ENCODE measurements around the gene MYO10. TPM values are rescaled to one million over a fixed set of nuclear protein-coding genes. Genes with fewer than 3 reads are reported as not detected.

MYO10 gene
- total and polyA plus RNA-seq, 2 donors (not counting 3 experiments of a cell fraction or from before 2014, with no cell fraction given) = 36.0 to 148 TPM

DNA sequence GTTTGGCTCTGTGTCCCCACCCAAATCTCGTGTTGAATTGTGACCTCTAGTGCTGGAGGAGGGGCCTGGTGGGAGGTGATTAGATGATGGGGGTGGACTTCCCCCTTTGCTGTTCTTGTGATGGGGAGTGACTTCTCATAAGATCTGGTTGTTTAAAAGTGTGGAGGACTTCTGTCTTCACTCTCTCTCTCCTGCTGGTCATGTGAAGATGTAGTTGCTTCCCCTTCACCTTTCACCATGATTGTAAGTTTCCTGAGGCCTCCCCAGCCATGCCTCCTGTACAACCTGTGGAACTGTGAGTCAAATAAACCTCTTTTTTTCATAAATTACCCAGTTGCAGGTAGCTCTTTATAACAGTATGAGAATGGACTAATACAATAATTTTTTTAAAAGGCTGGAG lies 10.6 kb upstream of the MYO10 start:
- H3K79me2 ChIP-seq (ENCODE audit: control insufficient read depth, insufficient read depth, low read length) = no peaks in the 10 kb centered on the region
- no peak overlapping the region for H3K4me2 ChIP-seq (ENCODE audit: insufficient read depth, low read length)
- intact Hi-C loops (cut with micrococcal nuclease) = no loop called here
- H3K9me1 ChIP-seq (replicated peaks; ENCODE audit: control insufficient read depth, extremely low read depth, insufficient read depth, low read length) = no peaks in the 10 kb centered on the region
- FAIRE-seq (no peak), DNase-seq (ENCODE audit: low read depth, low spot score) (no peak)
- no peak overlapping the region for H3K27ac ChIP-seq (ENCODE audit: insufficient read depth, low read depth, low read length)
- H3K27me3 ChIP-seq (ENCODE audit: control insufficient read depth in 2 of 2, insufficient read depth in 2 of 2, low read length in 2 of 2) = no peaks in the 10 kb centered on the region
- TF ChIP-seq MYC (IDR thresholded peaks at IDR 0.05; ENCODE audit: low read depth, low read length) (no peak), POLR2AphosphoS5 (IDR thresholded peaks at IDR 0.05; ENCODE audit: insufficient read depth, low read depth, low read length) (no peak), FOS (IDR thresholded peaks at IDR 0.05; ENCODE audit: borderline replicate concordance, insufficient read depth, low read length) (no peak)
- TF ChIP-seq, protein P1, sequence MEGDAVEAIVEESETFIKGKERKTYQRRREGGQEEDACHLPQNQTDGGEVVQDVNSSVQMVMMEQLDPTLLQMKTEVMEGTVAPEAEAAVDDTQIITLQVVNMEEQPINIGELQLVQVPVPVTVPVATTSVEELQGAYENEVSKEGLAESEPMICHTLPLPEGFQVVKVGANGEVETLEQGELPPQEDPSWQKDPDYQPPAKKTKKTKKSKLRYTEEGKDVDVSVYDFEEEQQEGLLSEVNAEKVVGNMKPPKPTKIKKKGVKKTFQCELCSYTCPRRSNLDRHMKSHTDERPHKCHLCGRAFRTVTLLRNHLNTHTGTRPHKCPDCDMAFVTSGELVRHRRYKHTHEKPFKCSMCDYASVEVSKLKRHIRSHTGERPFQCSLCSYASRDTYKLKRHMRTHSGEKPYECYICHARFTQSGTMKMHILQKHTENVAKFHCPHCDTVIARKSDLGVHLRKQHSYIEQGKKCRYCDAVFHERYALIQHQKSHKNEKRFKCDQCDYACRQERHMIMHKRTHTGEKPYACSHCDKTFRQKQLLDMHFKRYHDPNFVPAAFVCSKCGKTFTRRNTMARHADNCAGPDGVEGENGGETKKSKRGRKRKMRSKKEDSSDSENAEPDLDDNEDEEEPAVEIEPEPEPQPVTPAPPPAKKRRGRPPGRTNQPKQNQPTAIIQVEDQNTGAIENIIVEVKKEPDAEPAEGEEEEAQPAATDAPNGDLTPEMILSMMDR (IDR thresholded peaks at IDR 0.05; ENCODE audit: extremely low read depth in 1 of 2, insufficient read depth in 1 of 2, low read depth in 1 of 2, low read length in 2 of 2) = no peak
- H3K9ac ChIP-seq (replicated peaks; ENCODE audit: extremely low read depth, insufficient read depth, low read length) = no peak overlapping the region
- ChIA-PET POLR2A (no interaction called here), CTCF (interaction anchor here (2.1 kb wide), 1 partner anchor 243 kb away, joined by 6 read pairs; no protein-coding TSS in a partner anchor)
- H3K36me3 ChIP-seq (ENCODE audit: control insufficient read depth in 2 of 2, extremely low read depth in 1 of 2, insufficient read depth in 2 of 2, low read length in 2 of 2) = no peaks in the 10 kb centered on the region
- H2AFZ ChIP-seq (ENCODE audit: low read depth, low read length) = no peak overlapping the region
- H3K4me3 ChIP-seq (replicated peaks in 1 of 3; ENCODE audit: insufficient read depth in 1 of 3, low read depth in 1 of 3, low read length in 3 of 3) = no peak overlapping the region
- no peaks in the 10 kb centered on the region for H4K20me1 ChIP-seq (replicated peaks; ENCODE audit: control insufficient read depth, extremely low read depth, insufficient read depth, low read length)
- H3K9me3 ChIP-seq (replicated peaks; ENCODE audit: control insufficient read depth, insufficient read depth, low read length) = no peaks in the 10 kb centered on the region
- no peaks in the 10 kb centered on the region for H3K4me1 ChIP-seq (ENCODE audit: control insufficient read depth, extremely low read depth, insufficient read depth, low read length)
- no TSS peak for BruUV-seq (replicated peaks)
- dilution Hi-C loops (cut with MboI; ENCODE audit: extremely low pct_ligation_motif_present, low sequenced_read_pairs) = no loop called here

DNA sequence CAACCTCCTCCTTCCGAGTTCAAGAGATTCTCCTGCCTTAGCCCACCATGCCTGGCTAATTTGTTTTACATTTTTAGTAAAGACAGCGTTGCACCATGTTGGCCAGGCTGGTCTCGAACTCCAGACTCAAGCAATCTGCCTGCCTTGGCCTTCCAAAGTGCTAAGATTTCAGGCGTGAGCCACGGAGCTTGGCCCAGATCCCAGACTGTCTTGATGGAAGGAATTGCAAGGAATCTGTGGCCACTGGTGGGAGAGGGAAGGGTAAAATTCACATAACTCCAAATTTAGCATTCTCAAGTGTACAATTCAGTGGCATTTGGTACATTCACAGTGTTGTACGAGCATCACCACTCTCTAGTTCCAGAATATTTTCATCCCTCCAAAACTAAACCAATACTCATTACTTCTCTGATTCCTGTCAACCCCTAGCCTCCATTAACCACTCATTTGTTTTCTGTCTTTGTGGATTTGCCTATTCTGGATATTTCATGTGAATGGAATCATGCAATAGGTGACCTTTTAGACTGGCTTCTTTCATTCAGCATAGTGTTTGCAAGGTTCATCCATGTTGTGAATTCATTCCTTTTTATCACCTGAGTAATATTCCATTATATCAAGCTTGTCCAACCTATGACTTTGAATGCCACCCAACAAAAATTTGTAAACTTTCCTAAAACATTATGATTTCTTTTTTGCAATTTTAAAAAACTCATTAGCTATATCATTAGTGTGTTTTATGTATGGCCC lies 8.9 kb upstream of the MYO10 start:
- Histone ChIP-seq H3K27me3 (ENCODE audit: control insufficient read depth in 2 of 2, insufficient read depth in 2 of 2, low read length in 2 of 2) (no peaks in the 10 kb centered on the region), H3K4me2 (ENCODE audit: insufficient read depth, low read length) (no peak overlapping the region), H4K20me1 (replicated peaks; ENCODE audit: control insufficient read depth, extremely low read depth, insufficient read depth, low read length) (no peaks in the 10 kb centered on the region), H3K4me3 (replicated peaks in 1 of 3; ENCODE audit: insufficient read depth in 1 of 3, low read depth in 1 of 3, low read length in 3 of 3) (no peak overlapping the region), H2AFZ (ENCODE audit: low read depth, low read length) (no peak overlapping the region), H3K9me3 (replicated peaks; ENCODE audit: control insufficient read depth, insufficient read depth, low read length) (no peaks in the 10 kb centered on the region), H3K27ac (ENCODE audit: insufficient read depth, low read depth, low read length) (no peak overlapping the region), H3K9ac (replicated peaks; ENCODE audit: extremely low read depth, insufficient read depth, low read length) (no peak overlapping the region), H3K36me3 (ENCODE audit: control insufficient read depth in 2 of 2, extremely low read depth in 1 of 2, insufficient read depth in 2 of 2, low read length in 2 of 2) (no peaks in the 10 kb centered on the region), H3K79me2 (ENCODE audit: control insufficient read depth, insufficient read depth, low read length) (no peaks in the 10 kb centered on the region), H3K9me1 (replicated peaks; ENCODE audit: control insufficient read depth, extremely low read depth, insufficient read depth, low read length) (no peaks in the 10 kb centered on the region), H3K4me1 (ENCODE audit: control insufficient read depth, extremely low read depth, insufficient read depth, low read length) (no peaks in the 10 kb centered on the region)
- TF ChIP-seq, protein P1 (IDR thresholded peaks at IDR 0.05; ENCODE audit: extremely low read depth in 1 of 2, insufficient read depth in 1 of 2, low read depth in 1 of 2, low read length in 2 of 2) = no peak
- TF ChIP-seq POLR2AphosphoS5 (IDR thresholded peaks at IDR 0.05; ENCODE audit: insufficient read depth, low read depth, low read length) = no peak
- TF ChIP-seq GATA2 (IDR thresholded peaks at IDR 0.05; ENCODE audit: insufficient read depth, insufficient read length, low read depth, low read length) = no peak
- no peak for TF ChIP-seq POLR2A (IDR thresholded peaks at IDR 0.05; ENCODE audit: low read depth, low read length)
- no peak for TF ChIP-seq MYC (IDR thresholded peaks at IDR 0.05; ENCODE audit: low read depth, low read length)
- TF ChIP-seq EZH2 (IDR thresholded peaks at IDR 0.05; ENCODE audit: borderline replicate concordance, low read depth, low read length, severe bottlenecking) = no peak
- no peak for TF ChIP-seq FOS (IDR thresholded peaks at IDR 0.05; ENCODE audit: borderline replicate concordance, insufficient read depth, low read length)
- no peak for TF ChIP-seq JUN (IDR thresholded peaks at IDR 0.05; ENCODE audit: borderline replicate concordance, insufficient read depth, insufficient read length, low read depth)
- TF ChIP-seq, protein P2, sequence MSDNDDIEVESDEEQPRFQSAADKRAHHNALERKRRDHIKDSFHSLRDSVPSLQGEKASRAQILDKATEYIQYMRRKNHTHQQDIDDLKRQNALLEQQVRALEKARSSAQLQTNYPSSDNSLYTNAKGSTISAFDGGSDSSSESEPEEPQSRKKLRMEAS (IDR thresholded peaks at IDR 0.05; ENCODE audit: insufficient read depth, insufficient read length) = no peak
- ChIA-PET POLR2A (no interaction called here), CTCF (interaction anchor here (2.2 kb wide), 1 partner anchor 245 kb away, joined by 9 read pairs; no protein-coding TSS in a partner anchor)
- dilution Hi-C loops (cut with MboI; ENCODE audit: extremely low pct_ligation_motif_present, low sequenced_read_pairs) = no loop called here
- DNase-seq (ENCODE audit: low read depth, low spot score) (no peak), FAIRE-seq (no peak)
- intact Hi-C loops (cut with micrococcal nuclease) = no loop called here
- BruUV-seq (replicated peaks) = no TSS peak
